Measurements from ENCODE around the gene CHST8. TPM values are rescaled to one million over a fixed set of nuclear protein-coding genes. Genes with fewer than 3 reads are reported as not detected.

Gene CHST8
- total RNA-seq, 1 donor: not detected

DNA sequence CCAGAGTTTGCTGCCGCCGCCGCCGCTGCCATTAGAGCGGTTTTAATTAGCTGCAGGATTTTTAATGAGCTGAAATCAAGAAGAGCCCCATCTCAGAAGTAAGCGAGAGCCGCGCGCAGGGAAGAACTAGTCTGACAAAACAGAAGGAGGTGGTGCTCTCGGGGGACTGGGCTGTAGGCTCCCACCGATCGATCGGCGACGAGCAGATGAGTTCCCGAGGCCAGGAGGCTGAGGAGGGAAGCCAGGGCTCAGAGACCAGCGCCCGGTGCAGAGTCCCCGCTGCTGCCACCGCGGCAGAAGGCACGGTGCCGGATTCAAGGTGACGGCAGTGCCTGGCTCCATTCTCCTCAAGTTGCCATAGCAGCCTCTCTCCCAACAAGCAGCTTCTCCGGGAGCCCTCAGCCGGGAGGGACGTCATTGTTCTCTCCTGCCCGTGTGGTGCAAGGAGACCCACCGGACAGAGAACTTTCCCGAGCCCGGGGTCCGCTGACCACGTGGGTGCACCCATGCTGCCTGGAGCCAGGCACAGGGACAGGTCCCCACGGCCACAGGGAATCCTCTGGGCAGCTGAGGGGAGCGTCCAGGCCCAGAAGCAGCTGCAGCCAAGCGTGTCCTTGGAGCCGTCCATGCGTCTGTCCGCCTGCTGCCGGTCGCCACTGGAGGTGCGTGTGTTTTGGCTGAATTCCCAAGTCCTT is 62.9 kb downstream of the CHST8 start:
- DNase-seq (ENCODE audit: low read depth): no peak
- TF ChIP-seq, protein P1, sequence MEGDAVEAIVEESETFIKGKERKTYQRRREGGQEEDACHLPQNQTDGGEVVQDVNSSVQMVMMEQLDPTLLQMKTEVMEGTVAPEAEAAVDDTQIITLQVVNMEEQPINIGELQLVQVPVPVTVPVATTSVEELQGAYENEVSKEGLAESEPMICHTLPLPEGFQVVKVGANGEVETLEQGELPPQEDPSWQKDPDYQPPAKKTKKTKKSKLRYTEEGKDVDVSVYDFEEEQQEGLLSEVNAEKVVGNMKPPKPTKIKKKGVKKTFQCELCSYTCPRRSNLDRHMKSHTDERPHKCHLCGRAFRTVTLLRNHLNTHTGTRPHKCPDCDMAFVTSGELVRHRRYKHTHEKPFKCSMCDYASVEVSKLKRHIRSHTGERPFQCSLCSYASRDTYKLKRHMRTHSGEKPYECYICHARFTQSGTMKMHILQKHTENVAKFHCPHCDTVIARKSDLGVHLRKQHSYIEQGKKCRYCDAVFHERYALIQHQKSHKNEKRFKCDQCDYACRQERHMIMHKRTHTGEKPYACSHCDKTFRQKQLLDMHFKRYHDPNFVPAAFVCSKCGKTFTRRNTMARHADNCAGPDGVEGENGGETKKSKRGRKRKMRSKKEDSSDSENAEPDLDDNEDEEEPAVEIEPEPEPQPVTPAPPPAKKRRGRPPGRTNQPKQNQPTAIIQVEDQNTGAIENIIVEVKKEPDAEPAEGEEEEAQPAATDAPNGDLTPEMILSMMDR (IDR thresholded peaks at IDR 0.05; ENCODE audit: insufficient read depth, low read depth, low read length): no peak
- H3K4me3 ChIP-seq (ENCODE audit: low read depth, low read length): no peak overlapping the region

DNA sequence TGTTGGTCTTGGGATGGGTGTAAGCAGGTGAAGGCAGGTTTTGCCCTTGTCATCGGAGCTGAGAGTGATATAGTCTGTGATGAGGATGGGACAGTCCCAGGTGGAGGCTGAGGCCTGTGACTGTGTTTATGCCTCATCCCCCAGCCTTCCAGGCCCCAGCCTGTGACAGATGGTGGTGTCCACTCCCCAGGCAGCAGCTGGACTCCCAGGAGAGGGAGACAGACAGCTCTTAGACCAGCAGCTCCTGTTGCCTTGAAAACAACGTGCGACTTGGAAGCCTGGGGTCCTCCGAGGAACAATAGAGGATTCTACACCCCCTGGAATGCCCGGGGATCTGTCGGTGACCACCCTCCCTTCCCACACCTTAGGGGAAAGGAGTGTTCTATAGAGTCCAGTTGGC is 63.8 kb downstream of the CHST8 start:
- DNase-seq (ENCODE audit: low read depth): no peak
- H3K4me3 ChIP-seq (ENCODE audit: low read depth, low read length): no peak overlapping the region
- TF ChIP-seq, protein P1 (IDR thresholded peaks at IDR 0.05; ENCODE audit: insufficient read depth, low read depth, low read length): no peak

DNA sequence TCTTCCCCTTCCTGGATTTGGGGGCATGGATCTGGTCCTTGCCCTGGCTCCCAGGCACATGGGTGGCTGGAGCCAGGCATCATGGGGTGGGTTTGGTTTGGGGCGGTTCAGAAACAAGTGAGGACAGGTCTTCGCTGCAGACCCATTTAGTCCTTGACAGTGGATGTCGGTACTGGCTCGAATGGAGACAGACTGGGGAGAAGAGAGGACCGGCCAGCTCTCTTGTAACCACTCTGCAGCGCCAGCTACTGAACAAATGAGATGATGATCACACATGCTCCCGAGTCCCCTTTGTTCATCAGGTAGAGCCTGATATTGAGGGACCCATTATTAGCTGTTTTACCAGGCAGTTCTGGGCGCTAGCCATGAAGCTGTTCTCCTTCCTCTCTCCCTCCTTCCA is 64.5 kb downstream of the CHST8 start:
- TF ChIP-seq, protein P1 (IDR thresholded peaks at IDR 0.05; ENCODE audit: insufficient read depth, low read depth, low read length): no peak
- H3K4me3 ChIP-seq (ENCODE audit: low read depth, low read length): no peak overlapping the region
- DNase-seq (ENCODE audit: low read depth): no peak

DNA sequence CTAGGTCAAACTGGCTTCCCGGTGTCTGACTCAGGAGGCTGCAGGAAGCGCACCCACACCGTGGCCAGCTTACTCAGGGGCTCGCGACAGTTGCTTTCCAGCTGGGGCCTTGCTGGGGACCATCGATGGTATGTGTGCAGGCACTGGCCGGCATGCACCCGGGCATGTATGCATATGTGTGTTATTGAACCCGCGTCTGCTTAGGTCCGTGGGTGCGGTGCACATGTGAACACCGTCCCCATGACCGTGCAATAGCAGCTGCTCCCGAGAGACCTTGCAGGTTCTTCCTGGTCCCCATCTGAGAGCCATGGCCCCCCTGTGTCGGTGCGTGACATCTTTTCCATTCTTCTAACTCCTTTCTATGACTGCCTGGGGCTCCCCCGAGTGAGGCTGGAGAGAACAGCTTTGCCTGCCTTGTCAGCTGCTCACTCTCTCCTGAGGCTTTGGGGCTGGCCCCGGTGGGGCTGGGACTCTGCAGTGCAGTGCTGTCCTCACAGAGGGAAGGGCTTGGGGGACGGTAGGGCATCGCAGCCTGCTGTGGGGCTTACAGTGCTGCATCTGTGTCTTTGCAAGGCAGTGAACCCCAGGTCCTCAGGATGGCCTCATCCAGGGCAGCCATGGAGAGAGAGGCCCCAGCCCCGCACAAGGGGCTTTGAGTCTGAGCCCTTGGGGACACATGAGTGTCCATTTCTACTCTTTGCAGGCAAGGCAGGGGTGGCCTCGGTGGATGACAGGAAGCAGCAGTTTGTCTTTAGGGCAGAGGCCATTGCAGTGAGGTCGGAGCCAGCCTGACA is 65.1 kb downstream of the CHST8 start:
- no peak overlapping the region for H3K4me3 ChIP-seq (ENCODE audit: low read depth, low read length)
- TF ChIP-seq, protein P1 (IDR thresholded peaks at IDR 0.05; ENCODE audit: insufficient read depth, low read depth, low read length): no peak
- DNase-seq (ENCODE audit: low read depth): no peak

DNA sequence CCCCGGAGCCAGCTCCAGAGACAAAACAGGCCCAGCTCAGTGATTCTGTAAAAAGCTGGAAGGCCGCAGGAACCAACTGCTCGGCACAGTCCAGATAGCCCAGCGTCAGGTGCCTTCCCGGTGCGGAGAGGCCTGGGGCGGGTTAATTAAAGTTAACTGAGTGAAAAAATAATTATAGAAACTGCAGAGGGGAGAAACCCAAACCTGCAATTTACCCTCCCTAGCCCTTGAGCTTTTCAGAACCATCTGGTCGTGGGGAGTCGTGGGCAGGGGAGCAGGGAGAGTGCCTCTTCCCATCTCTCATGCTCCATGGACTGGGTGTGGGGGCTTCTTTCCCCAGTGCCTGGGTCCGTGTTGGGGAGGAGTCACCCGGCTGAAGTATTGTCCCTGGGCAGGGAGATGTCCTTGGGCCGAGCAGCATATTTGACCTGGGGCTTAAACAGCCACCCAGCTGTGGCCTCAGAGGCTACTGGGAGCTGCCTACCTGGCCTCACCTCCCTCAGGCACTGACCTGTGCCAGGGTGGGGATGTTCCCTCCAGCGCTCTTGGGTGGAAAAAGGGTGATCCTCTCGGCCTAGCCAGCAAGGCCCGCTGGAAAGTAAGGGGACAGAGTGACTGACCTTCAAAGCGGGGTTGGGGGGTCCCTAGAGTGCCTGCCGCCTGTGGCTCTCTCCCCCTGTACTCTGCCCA is 65.9 kb downstream of the CHST8 start:
- no peak for DNase-seq (ENCODE audit: low read depth)
- H3K4me3 ChIP-seq (ENCODE audit: low read depth, low read length): no peak overlapping the region
- TF ChIP-seq, protein P1 (IDR thresholded peaks at IDR 0.05; ENCODE audit: insufficient read depth, low read depth, low read length): no peak

DNA sequence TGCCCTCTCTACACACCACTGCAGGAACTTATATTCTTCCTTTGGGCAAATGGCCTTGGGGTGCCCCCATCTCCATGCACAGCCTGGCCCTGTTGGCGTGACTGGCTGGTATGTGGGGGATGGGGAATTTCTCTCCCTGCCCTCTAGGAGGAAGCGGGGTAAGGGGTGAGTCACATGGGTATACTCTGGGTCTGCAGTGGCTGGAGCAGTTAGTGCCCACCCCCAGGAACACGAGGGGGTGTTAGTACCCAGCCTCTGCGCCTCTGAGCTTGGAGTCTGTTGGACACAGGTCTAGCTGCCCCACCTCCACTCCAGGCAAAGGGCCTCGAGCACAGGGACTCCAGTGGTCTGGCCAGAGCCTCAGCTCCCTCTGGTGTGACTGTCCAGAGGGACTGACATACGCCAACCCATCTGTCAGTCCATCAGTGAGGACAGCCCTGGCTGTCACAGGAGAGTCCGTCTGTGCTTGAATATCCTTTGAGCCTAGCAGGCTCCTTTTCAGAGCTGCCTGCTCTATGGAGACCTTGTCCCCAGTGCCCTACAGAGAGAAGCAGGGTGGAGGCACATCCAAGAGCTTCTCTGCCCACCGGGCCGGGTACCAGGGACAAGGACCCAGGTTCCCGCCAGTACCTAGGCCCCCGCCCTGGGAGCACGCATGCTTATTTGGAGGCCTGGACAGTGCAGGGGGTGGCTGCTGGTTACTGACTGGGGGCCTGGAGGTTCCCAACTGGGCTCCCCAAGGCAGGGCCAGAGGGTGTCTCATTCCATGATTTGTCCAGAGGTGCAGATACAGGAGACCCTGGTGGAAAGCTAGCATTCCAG is 66.6 kb downstream of the CHST8 start:
- no peak for DNase-seq (ENCODE audit: low read depth)
- TF ChIP-seq, protein P1 (IDR thresholded peaks at IDR 0.05; ENCODE audit: insufficient read depth, low read depth, low read length): no peak
- no peak overlapping the region for H3K4me3 ChIP-seq (ENCODE audit: low read depth, low read length)

Measured in fibroblast of villous mesenchyme (primary cell).